ENCODE data around the gene FAM53C. TPM values are rescaled to one million over a fixed set of nuclear protein-coding genes. Genes with fewer than 3 reads are reported as not detected.
"Not testable (repeated sequence)": the region's sequence is repeated elsewhere in the genome, so short reads cannot be mapped to it uniquely, and the experiment has no call there.

Gene FAM53C
- total RNA-seq, 1 experiment from 2014 or later: 50.4 TPM

GRCh38 chr5:138315751-138316278 lies 22.3 kb upstream of the FAM53C start:
- CTCF ChIA-PET: no interaction called here
- no peak for DNase-seq (ENCODE audit: low read depth, low spot score)
- TF ChIP-seq REST (IDR thresholded peaks at IDR 0.05; ENCODE audit: insufficient read depth in 1 of 2, low read depth in 2 of 2, low read length in 1 of 2) (no peak), POLR2AphosphoS5 (IDR thresholded peaks at IDR 0.05; ENCODE audit: low read depth, low read length) (no peak), SIN3A (IDR thresholded peaks at IDR 0.05; ENCODE audit: borderline replicate concordance, insufficient read depth, low read depth, low read length) (no peak), CTCF (IDR thresholded peaks at IDR 0.05) (no peak), TCF7L2 (IDR thresholded peaks at IDR 0.05; ENCODE audit: low read depth, low read length) (no peak)
- peak; percentile 18; the same call in 1 of the 2 replicates for ATAC-seq
- Histone ChIP-seq H3K27ac (ENCODE audit: low read length) (no peak overlapping the region), H3K27me3 (ENCODE audit: control insufficient read depth, insufficient read depth, low read length) (no peaks in the 10 kb centered on the region), H3K4me3 (ENCODE audit: low read depth in 2 of 2, low read length in 2 of 2) (no peak overlapping the region), H3K9me3 (ENCODE audit: control insufficient read depth, insufficient read depth, low read depth, low read length) (no peaks in the 10 kb centered on the region), H3K36me3 (ENCODE audit: control insufficient read depth, insufficient read depth, low read length) (no peaks in the 10 kb centered on the region; the same call in 1 of the 2 replicates), H3K4me1 (ENCODE audit: control insufficient read depth, insufficient read depth, low read length) (no peaks in the 10 kb centered on the region)
- POLR2A ChIA-PET: no interaction called here
- intact Hi-C loops (cut with micrococcal nuclease; ENCODE audit: unreplicated experiment): no loop called here
- no TSS peak for BruUV-seq (replicated peaks)
- in situ Hi-C loops (cut with HindIII; ENCODE audit: low pct_unique_long_range_greater_than_20kb, low sequenced_read_pairs): no loop called here

- no peak overlapping the region for H3K27ac ChIP-seq (ENCODE audit: low read length)
- no peak overlapping the region for H3K4me3 ChIP-seq (ENCODE audit: low read depth in 2 of 2, low read length in 2 of 2)
- no peak for DNase-seq (ENCODE audit: low read depth, low spot score)
- intact Hi-C loops (cut with micrococcal nuclease; ENCODE audit: unreplicated experiment): no loop called here
- in situ Hi-C loops (cut with HindIII; ENCODE audit: low pct_unique_long_range_greater_than_20kb, low sequenced_read_pairs): no loop called here
- BruUV-seq (replicated peaks): no TSS peak
- POLR2A ChIA-PET: no interaction called here
- no peaks in the 10 kb centered on the region; the same call in 1 of the 2 replicates for H3K36me3 ChIP-seq (ENCODE audit: control insufficient read depth, insufficient read depth, low read length)
- ATAC-seq: peak; percentile 60; the same call in 1 of the 2 replicates
- CTCF ChIA-PET: no interaction called here
- TF ChIP-seq CTCF (IDR thresholded peaks at IDR 0.05) (no peak), POLR2AphosphoS5 (IDR thresholded peaks at IDR 0.05; ENCODE audit: low read depth, low read length) (no peak), SIN3A (IDR thresholded peaks at IDR 0.05; ENCODE audit: borderline replicate concordance, insufficient read depth, low read depth, low read length) (no peak), TCF7L2 (IDR thresholded peaks at IDR 0.05; ENCODE audit: low read depth, low read length) (no peak), REST (IDR thresholded peaks at IDR 0.05; ENCODE audit: insufficient read depth in 1 of 2, low read depth in 2 of 2, low read length in 1 of 2) (no peak)
- H3K27me3 ChIP-seq (ENCODE audit: control insufficient read depth, insufficient read depth, low read length): no peaks in the 10 kb centered on the region
- no peaks in the 10 kb centered on the region for H3K4me1 ChIP-seq (ENCODE audit: control insufficient read depth, insufficient read depth, low read length)
- no peaks in the 10 kb centered on the region for H3K9me3 ChIP-seq (ENCODE audit: control insufficient read depth, insufficient read depth, low read depth, low read length)
Measured at GRCh38 chr5:138316355-138316754, 21.7 kb upstream of the FAM53C start.

GRCh38 chr5:138318211-138318610 lies 19.9 kb upstream of the FAM53C start:
- POLR2A ChIA-PET: interaction anchor here (0.6 kb wide), 1 partner anchor 139 kb away, joined by 3 read pairs; the partner anchor contains the start of gene KIF20A
- BruUV-seq (replicated peaks); H3K27me3 ChIP-seq (ENCODE audit: control insufficient read depth, insufficient read depth, low read length); H3K4me1 ChIP-seq (ENCODE audit: control insufficient read depth, insufficient read depth, low read length); H3K36me3 ChIP-seq (ENCODE audit: control insufficient read depth, insufficient read depth, low read length); intact Hi-C loops (cut with micrococcal nuclease; ENCODE audit: unreplicated experiment); in situ Hi-C loops (cut with HindIII; ENCODE audit: low pct_unique_long_range_greater_than_20kb, low sequenced_read_pairs); H3K9me3 ChIP-seq (ENCODE audit: control insufficient read depth, insufficient read depth, low read depth, low read length); H3K4me3 ChIP-seq (ENCODE audit: low read depth in 2 of 2, low read length in 2 of 2); DNase-seq (ENCODE audit: low read depth, low spot score); CTCF ChIA-PET; H3K27ac ChIP-seq (ENCODE audit: low read length): not testable (repeated sequence)
- 0 out of 2 replicates have a peak, but pooled peaks have one; percentile 45 for ATAC-seq

Measured in Panc1 (cell line).